WI38 (cell line): Measurements from ENCODE around the gene UBL3.

Experiments used
- H3K4me3 ChIP-seq: 2 replicates; pipeline ENCODE4 v1.5.1; 2011; ENCODE audit warnings: low read depth, mild to moderate bottlenecking, control low read depth, low read length
- CTCF ChIP-seq: IDR thresholded peaks from 2 replicates; pipeline ENCODE4 v1.5.1; 2012; ENCODE audit warnings: low read depth, mild to moderate bottlenecking, control low read depth, low read length

The UBL3 gene

GRCh38 chr13:29810898-29811297 lies 39.5 kb downstream of the UBL3 start:
- no peak for TF ChIP-seq CTCF
- no peak overlapping the region for H3K4me3 ChIP-seq

- no peak overlapping the region for H3K4me3 ChIP-seq
- TF ChIP-seq CTCF = no peak
Observed at GRCh38 chr13:29810145-29810742, 40.2 kb downstream of the UBL3 start.

- H3K4me3 ChIP-seq = no peak overlapping the region
- TF ChIP-seq CTCF = no peak
Observed at GRCh38 chr13:29808264-29808663, 42.2 kb downstream of the UBL3 start.

GRCh38 chr13:29805994-29806979 lies 44.1 kb downstream of the UBL3 start:
- H3K4me3 ChIP-seq = no peak overlapping the region
- TF ChIP-seq CTCF = no peak

GRCh38 chr13:29803221-29803620 lies 47.2 kb downstream of the UBL3 start:
- no peak overlapping the region for H3K4me3 ChIP-seq

GRCh38 chr13:29802621-29803020 lies 47.8 kb downstream of the UBL3 start:
- H3K4me3 ChIP-seq = no peak overlapping the region
- no peak for TF ChIP-seq CTCF

More at GRCh38 chr13:29803221-29803620, 47.2 kb downstream of the UBL3 start:
- TF ChIP-seq CTCF = no peak
